ENCODE measurements around the gene CCM2.

Gene CCM2

DNA sequence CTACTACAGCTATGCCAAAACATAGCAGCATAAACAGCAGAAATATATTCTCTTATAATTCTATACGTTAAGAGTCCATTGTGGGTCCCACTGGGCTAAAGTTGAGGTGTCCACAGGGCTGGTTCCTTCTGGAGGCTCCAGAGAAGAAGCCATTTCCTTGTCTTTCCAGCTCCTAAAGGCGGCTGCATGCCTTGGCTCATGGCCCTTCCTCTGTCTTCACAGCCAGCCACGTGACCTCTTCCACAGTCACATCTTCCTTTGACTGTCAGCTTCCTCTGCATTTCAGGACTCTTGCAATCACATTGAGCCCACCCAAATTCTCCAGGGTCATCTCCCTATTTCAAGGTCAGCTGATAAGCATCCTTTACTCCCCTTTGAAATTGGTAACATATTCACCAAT is 71.5 kb downstream of the CCM2 start:
- no peak for DNase-seq

DNA sequence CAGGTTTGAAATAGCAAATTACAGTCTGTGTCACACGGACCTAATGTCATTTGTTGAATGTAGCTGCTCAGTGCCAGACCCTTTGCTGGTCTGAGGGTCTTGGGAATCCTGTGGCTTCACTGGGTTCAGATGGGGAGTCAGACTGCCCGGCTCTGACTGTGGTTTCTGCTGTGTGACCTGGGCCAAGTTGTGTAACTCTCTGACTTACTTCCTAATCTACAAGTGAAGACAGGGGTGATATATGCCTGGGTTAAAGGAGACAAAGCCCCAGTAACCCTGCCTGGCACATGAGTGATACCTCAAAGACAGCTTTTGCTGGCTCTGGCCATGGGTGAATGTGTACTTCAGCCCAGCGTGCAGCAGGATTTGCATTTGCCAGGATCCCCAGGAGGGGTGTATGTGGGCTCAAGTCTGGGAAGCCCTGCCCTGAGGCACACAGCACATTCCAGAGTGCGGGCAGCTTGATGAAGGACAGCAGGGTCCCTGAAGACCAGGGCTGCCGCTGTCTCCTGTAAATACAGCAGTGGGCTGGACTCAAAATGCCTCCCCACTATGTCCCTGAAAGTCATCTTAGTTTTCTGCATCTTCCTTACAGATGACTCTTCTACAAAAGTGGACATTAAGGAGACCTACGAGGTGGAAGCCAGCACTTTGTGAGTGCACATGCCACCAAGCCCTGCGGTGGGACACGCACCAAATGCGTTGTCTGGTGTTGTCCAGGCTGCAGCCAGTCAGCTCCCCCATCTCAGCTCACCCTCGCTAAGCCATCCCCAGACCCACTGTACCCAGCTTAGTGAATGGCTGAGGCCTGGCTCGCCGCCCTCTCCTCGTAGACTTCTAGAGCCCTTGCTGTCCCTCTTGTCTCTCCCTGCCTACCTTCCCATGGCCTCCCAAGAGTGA is 72.4 kb downstream of the CCM2 start:
- no peak for DNase-seq

DNA sequence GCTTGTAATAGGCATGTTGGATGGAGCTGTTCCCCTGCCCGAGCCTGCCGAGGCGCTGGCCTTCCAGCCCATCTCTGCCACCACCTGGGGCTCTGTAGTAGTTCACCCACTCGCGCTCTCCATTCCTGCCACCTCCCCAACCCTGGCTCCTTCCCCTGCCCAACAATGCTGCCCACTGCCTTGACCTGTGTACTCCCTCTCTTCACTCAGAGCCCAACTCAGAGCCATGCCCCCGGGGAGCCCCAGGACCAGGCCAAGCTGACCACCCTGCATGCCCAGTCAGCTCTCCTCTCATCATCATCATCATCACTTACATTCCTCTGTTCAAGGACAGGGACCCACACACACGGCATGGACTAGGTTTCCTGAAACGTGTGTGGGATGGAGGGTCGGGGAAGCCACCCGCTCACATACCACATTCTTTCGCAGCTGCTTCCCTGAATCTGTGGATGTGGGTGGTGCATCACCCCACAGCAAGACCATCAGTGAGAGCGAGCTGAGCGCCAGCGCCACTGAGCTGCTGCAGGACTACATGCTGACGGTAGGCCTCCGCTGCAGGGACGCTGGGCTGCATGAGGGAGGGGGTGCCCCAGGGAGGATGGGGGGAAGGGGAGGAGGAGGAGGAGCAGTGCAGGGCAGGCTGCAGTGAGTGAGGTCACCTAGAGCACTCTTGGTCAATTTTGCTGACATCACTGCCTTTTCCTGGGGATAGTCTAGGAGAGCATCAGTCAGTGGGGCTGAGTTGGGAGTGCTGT is 73.2 kb downstream of the CCM2 start:
- DNase-seq: no peak

DNA sequence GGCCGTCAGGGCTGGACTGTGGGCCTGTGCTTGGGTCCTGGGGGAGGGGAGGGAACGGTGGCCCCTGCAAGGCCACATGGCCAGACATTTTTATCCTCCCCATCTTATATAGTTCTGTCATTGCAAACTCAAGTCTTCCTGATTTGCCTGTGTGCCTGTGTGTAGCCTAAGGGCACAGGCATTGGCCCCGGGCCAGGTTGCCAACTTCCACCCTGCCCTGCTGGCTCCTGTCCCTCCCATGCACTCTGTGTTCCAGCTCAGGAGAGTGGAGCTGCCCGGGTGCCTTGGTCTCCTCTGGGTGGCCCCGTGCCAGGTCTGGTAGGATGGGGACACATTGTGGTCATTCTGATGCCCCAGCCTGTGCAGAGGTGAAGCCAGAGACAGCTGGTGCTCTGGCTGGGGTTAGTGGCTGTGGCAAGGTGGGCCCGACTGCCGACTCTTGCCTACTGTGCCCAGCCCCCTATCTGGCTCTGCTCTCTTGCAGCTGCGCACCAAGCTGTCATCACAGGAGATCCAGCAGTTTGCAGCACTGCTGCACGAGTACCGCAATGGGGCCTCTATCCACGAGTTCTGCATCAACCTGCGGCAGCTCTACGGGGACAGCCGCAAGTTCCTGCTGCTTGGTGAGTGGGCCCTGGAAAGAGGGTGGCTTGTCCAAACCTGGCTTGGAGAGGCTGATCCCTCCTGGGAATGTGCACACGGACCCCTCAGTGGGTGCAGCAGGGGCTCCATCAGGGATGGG is 74.0 kb downstream of the CCM2 start:
- no peak for DNase-seq

DNA sequence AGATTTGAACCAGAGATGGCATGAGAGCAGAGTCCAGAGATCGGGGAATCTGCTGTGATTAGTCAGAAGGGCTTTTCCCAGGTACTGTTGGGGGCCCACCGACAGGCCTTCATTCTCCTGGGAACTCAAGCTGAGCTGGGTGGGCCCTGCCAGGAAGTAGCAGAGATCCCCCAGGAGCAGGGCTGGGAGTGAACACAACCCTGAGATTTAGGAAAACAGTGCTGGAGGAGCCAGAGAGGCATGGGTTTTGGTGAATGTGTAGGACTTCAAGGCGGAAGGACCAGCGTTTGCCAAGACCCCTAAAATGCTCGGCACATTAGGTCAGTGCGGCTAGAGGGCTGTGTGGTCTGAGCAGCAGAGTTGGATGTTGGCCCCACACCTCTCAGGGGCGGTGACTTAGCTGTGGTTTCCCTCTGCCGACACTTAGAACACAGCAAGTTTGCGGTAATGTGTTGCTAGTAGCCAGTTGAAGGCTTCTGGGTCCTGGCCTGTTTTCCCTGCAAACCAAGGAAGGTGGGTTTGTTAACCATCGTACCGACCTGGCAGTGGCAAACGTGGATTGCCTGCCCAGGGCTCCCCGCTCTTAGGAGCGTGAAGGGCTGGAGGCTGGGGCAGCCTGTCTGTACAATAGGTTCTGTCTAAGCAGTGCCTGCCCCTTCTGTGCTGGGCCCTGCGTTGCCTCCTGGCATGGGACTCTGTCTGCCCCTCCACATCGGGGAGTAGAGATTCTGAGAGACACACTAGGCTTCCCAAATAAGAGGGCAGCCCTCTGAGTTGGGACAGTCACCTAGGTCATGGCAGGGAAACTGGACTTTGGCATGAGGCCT is 74.7 kb downstream of the CCM2 start:
- DNase-seq: no peak

DNA sequence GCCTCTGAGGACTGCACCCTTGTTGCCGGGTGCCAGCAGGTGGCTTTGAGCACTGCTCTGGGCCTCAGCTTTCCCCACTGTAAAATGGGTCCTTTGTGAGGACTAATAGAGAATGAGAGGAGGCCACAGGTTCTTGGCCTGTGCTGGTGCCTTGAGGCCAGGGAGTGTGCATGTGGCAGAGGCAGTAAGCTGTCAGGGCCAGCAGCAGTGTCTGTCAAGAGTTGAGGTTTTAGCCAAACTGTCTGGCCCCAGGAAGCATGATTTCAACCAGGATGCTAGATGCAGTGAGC is 75.3 kb downstream of the CCM2 start:
- DNase-seq: no peak

DNA sequence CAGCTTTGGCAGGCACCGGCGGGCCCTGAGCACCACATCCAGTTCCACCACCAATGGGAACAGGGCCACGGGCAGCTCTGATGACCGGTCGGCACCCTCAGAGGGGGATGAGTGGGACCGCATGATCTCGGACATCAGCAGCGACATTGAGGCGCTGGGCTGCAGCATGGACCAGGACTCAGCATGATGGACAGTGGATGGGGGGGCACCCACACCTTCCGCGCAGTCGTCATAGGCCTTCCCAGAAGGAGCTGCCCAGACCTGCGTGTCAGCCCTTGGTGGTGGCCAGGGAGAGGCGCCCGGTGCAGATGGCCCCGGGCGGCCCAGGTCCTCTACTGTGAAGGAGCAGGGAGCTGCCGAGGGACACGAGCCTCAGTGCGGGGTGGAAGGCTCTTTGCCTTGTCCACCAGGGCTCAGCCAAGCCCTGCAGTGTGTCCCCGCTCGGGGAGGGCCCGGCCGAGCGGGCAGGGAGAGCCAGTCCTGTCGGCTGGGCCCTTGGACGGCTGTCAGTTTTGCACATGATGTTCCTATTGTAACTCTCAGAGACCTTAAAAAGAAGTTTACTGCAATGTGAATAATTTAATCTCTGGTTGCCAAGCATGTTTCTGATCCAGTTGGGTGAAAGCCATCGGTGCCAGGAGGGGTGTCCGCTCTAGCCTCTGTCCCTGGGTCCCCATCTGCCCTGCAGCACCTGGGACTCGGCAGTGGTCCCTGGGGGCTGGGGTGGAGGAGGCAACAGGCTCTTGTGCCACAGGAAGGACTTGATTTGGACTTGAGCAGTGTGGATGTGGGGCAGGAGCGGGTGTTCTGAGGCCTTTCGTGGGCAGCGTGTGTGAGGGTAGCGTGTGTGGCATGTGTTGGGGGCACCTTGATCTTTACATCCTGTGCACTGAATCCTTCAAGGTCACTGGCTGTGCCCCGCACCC is 76.1 kb downstream of the CCM2 start:
- no peak for DNase-seq

DNA sequence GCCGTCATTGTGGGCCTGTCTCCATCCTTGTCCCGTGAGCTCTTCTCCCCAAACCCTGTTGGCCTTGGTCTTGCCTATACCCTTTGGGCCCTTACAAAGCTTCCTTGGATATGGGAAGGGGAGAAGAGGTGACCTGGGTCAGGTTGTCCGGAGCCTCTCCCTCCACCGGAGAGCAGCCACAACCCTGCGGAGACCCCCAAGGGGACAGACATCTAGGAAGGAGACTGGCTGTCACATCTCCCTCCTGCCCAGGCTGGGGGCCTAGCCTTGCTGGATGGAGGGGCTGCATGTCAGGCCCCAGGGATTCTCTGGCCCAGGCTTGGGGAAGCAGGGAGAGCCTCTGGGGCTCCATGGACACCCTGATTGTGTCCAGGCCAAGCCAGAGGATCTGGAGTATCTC is 76.9 kb downstream of the CCM2 start:
- DNase-seq: no peak

DNA sequence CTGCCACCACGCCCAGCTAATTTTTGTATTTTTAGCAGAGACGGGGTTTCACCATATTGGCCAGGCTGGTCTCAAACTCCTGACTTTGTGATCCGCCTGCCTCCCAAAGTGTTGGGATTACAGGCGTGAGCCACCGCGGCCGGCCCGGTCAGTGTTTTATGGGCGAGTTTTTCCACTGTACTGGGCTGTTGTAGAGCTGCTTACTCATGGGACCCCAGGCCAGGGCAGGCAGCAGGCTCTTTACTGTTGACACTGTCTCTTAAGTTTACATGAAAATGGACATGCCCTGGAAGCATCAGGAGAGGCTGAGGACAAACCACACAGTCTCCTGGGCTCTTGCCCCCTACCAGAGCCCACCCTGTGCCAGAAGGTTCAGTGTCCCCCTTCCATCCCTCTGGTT is 77.6 kb downstream of the CCM2 start:
- DNase-seq: no peak

DNA sequence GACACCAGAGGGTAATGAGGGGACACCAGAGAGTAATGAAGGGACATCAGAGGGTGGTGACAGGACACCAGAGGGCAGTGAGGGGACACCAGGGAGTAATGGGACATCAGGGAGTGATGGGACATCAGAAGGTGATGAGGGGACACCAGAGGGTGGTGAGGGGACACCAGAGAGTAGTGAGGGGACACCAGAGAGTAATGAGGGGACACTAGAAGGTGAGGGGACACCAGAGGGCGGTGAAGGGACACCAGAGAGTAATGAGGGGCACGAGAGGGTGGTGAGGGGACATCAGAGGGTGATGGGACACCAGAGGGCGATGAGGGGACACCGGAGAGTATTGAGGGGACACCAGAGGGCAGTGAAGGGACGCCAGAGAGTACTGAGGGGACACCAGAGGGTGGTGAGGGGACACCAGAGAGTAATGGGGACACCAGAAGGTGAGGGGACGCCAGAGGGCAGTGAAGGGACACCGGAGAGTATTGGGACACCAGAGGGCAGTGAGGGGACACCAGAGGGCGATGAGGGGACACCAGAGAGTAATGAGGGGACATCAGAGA is 78.2 kb downstream of the CCM2 start:
- DNase-seq: no peak

DNA sequence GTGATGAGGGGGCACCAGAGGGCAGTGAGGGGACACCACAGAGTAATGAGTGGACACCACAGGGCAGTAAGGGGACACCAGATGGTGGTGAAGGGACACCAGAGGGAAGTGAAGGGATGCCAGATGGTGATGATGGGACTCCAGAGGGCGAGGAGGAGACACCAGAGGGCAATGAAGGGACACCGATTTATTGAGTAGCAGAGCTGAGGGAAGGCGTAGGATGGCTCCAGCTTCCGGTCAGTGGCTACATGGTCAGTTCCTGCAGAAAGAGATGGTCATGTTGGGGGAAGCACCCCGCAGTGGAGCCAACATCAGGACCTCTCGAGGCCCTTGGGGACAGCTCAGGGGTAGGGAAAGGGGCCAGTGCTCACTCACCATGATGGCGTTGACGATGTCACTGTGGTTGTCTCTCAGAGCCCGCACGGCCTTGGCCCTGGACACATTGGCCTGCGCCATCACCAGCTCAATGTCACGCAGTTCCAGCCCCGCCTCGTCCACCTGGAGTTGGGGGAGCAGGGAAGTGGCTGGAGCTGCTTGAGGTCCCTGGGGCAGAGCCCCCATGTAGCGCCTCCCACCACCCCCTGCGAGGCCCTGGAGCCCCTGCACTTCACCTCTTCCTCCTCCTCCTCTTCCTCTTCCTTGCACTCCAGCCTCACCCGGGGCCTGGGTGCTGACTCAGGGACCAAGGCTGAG is 80.4 kb downstream of the CCM2 start:
- no peak for DNase-seq

DNA sequence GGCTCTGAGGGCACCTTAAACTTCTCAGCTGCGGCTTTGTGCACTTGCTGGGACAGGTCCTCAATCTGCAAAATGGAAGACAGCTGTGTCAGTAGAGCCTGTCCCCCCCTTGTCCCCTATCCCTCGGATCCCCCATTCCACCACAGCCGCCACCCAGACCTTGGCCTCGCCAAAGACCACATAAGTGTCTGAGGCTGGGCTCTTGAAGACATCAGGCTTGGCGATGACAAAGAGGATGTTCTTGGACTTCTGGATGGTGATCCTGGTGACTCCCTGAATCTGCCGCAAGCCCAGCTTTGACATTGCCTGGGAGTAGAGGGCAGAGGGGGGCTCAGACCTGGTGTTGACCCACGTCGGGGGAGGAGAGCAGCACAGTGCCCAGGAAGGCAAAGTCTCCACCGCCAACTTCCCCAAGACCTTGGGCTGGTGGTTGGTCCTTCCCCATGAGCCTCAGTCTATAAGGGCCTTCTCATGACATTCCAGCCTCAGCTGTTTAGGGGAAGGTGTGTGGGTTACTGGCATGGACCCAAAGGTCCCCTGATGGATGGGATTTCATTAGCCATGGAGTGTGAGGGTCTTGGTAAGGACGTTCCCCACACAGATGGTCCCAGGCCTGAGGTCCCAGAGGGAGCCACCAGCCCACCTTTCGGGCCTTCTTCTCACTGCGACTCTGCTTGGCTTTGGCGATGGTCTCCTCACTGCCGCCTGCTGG is 81.1 kb downstream of the CCM2 start:
- no peak for DNase-seq

DNA sequence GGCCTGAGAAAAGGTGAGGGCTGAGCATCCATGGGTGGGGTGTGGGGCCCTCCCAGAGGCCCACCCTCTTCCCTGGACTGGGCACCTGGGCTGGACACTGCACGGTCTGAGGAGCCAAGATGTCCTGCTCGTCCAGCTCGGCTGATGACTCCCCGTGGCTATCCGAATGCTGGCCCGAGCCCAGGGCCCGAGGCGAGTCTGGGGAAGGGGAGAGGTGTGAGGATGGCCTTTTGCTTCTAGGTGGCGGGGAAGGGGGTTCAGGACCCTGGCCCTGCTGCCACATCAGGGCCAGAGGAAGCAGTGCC is 81.6 kb downstream of the CCM2 start:
- DNase-seq: no peak

DNA sequence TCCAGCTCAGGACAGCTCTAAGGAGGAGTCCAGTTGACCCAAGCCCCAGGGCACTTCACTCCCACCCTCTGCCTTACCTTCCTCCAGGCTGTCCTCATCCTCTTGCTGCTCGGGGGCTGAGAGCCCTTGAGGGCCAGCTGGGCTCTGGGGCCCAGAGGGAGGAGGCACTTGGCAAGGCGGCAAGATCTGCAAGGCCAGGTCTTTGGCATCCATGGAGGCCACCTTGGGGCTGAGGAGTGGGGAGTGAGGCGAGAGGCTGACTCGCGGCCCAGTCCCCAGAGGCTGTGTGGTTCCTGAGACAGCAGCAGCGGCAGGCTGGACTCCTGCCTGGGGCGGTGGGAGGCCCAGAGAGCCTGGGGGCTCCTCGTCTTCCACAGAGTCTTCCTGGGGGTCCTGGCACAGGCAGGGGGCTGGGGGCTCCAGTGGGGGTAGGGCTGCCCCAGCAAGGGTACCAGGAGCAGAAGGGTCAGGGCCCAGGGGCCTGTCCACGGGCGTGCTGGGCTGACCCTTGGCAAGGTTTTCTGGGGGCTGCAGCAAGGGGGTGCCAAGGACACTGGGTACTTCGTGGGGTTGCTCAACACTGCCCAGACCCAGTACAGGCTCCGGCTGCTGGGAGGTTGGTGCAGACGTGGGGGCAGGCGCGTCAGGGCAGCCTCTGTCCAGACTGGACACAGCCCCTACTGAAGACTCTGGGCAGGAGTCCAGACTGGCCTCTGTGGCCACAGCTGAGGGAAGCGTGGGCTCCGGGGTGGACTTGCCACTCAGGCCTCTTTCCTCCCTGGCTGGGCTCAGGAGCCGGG is 82.2 kb downstream of the CCM2 start:
- DNase-seq: no peak

DNA sequence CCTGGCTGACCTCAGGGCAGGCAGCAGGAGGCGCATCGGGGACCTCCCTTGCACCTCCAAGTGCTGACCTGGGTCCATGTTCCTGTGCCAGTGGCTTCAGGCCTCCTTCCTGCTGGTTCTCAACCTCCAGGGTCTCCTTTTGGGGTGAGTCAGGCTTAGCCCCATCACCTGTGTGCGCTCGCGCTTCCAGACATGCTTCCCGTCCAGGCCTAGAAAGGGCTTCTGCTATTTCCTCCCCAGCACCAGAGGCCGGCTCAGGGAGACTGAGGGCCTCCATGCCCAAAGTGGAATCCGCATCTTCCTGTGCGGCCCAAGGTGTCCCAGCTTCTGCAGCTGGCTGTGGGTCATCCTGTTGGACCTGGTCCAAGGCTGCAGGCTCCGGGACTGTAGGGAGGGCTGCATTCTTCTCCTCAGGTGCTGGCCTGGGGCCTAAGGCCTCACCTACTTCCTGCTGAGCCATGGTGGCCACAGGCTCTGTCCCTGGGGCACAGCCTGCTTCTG is 82.9 kb downstream of the CCM2 start:
- no peak for DNase-seq

DNA sequence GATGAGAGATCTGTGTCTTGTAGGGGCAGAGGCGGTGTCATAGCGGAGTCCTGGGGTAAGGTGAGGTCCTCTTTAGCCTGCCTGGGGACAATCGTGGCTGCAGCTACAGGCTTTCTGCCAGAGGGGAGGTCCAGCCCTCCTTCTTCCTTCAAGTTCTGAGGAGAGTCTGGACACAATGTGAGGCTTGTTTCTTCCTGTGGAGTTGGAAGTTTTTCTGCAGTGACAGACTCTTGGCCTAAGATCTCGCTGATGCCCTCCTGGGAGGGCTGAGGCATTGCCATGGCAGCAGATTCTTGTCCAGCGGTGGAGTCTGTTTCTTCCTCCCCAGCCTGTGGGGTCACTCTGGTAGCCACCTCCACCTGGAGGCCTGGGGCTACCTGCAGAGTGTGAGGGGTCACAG is 84.3 kb downstream of the CCM2 start:
- DNase-seq: no peak

DNA sequence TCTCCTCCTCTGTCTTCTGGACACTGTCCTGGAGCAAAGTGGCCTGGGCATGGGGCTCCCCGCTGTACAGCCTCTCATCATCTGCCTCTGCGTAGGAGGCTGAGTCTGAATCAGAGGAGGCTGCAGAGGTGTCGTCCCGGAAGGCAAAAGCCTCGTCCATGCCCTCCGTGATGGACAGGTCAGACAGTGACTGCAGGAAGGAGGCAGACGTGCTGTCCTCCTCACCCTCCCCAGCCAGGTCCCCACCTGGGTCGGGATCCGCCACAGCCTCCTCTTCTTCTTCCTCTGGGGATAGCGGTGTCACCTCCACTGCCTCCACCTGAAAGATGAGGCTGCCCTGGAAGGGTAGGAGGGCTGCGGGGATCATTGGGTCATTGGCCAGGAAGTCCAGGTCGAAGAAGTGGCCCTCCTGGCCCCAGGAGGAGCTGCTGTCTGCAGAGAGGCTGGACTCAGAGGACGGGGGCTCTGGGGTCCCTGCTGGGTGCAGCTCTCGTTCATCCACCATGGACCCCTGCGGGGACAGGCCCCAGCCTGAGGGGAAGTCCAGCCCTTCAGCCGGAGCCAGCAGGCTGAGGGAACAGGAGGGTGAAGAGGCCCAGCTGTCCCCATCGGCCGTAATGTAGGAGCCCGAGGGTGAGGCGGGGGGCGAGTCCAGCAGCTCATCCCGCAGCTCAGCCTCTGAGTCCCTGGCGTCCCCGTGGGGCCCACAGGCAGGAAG is 85.1 kb downstream of the CCM2 start:
- no peak for DNase-seq

DNA sequence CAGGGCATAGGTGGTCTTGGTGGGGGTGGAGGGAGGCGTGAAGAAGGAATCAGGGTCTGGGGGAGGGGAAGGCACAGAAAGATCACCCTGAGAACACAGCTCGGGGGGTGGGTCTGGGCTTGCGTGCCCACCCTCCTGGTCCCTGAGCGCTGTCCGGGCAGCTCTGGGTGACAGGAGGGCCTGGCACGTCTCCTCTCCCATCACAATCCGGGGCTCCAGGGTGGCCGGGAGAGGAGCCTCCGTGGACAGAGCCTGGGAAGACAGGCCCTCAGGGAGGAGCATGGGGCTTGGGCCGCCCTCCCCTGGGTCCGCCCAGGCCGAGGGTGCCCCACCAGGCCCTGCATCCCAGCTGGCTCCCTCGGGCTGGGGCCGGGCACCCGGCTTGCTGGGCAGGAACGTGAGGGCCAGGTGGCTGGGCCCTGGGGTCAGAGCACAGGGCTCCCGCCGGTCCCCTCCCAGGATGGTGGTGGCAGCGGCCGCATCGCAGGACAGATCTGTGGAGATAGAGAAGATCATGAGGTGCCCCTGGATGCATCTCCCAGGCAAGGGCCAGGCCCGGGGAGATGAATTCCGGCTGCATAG is 85.7 kb downstream of the CCM2 start:
- DNase-seq: no peak

Measured in NCI-H510A treated with DMSO at 0.1 percent for 48 hours (cell line).